GM21723 (cell line): ENCODE data around the gene HLA-DQA2.
"Not testable (repeated sequence)": the region's sequence is repeated elsewhere in the genome, so short reads cannot be mapped to it uniquely, and the experiment has no call there.

ENCODE experiments used
- ATAC-seq: cut with Tn5 transposase; IDR thresholded peaks from one replicate; pipeline ENCODE4 v1.9.1; 2021; ENCODE audit warnings: mild to moderate bottlenecking, moderate library complexity; ENCODE audit not compliant: unreplicated experiment

Gene HLA-DQA2

GRCh38 chr6:32775071-32775470 is 33.9 kb downstream of the HLA-DQA2 start:
- ATAC-seq, result no peak

- no peak for ATAC-seq
Observed at GRCh38 chr6:32779036-32779435, 37.8 kb downstream of the HLA-DQA2 start.

GRCh38 chr6:32782923-32783322 is 41.7 kb downstream of the HLA-DQA2 start:
- ATAC-seq, result not testable (repeated sequence)

- no peak for ATAC-seq
Observed at GRCh38 chr6:32785781-32786533, 44.8 kb downstream of the HLA-DQA2 start.

DNA sequence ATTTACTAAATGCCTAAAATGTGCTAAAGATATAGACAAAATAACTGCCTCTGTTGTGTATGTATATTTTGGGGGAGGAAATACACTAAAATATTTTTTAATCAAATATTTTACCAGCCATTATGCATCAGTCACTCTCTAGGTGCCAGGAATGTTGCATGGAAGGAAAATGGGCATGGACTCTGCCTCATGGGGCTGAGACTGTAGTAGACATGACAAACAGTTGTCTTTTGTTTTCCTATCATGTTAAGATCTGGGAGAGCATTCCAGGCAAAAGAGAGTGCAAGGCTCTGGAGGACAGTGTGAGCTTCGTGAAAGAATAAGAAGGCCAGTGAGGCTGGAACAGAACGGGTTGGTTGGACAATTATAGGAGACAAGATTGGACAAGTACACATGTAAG is 49.1 kb downstream of the HLA-DQA2 start:
- ATAC-seq, result no peak

DNA sequence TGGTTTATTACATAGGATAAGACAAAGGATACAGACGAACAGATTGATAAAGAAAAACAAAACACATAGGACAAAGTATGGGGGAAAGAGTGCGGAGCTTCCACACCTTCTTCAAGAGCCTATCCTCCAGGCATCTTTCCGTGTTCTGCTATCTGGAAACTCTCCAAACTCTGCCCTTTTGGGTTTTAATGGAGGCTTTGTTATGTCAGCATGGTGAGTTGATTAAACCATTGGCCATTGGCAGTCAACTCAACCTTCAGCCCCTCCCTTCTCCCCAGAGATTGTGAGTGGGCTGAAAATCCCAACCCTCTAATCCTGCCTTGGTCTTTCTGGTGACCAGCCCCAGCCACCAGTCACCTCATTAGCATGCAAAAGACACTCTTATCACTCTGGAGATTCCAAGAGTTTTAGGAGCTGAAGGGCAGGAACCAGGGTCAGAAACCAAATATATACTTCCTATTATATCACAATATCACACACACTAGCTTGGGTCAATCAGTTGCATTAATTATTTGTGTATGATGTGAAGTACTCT is 51.8 kb downstream of the HLA-DQA2 start:
- no peak for ATAC-seq

GRCh38 chr6:32794510-32794909 is 53.3 kb downstream of the HLA-DQA2 start:
- ATAC-seq, result no peak
